HG02763 (cell line): Measurements from ENCODE around the gene GDF9.
"Not testable (repeated sequence)": the region's sequence is repeated elsewhere in the genome, so short reads cannot be mapped to it uniquely, and the experiment has no call there.

Source experiments
- ATAC-seq: cut with Tn5 transposase; IDR thresholded peaks from one replicate; pipeline ENCODE4 v1.9.1; 2021; ENCODE audit warnings: mild to moderate bottlenecking, moderate library complexity; ENCODE audit not compliant: unreplicated experiment

Gene GDF9

DNA sequence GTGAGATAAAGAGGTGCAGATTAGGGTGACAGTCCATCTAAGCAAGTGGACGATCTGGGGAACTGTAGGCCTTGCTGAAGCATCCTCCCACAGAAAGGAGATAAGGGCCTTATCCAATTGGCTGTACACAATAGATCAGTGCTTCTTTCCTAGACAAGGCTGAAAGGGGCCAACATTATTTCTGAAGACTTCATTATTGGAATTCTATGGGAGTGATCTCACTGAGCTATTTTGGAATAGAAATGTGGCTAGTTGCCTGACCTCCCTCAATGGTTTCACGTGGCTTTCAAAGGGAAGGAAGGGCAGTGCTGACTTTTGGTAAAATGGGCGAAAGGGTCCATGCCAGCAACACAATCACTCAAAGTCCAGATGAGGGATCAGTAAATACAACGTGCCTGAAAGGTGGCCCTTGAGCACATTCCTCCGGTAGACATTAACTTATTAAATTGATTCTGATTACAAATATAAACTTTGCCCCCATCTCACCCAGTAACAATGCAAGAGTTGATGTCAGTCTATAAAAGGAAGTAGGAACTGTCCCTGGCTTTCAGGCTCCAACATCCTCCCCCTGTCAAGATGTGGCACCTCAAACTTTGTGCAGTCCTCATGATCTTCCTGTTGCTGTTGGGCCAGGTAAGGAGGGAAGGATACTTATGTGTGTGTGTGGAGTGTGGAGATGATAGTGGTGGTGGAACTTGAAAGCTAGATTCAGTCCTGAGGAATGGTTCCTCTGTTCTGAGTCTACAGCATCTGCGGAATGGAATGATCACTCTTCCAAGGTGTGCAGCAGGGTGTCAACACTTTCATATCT is 7.1 kb upstream of the GDF9 start, which contains the start of gene LEAP2:
TSS of gene LEAP2 (plus strand) at position 550 of the 811 bp plus-strand sequence. CDS start at position 577, 27 bp downstream.
- no peak for ATAC-seq

DNA sequence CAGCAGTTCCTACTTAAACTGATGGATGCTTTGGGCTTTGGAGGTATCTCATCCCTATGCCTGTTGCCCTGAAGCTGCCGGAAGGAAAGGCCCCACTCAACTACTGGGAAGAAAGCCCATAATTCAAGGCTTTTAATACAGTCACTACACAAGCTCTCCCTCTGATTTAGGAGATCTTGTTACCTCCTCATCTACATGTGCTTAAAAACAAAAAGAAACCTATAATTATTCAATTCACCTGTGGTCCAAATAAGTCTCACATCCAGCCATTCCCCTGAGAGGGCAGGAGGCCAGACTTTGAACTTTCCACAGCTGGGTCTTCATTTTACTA is 6.5 kb upstream of the GDF9 start:
- no peak for ATAC-seq

DNA sequence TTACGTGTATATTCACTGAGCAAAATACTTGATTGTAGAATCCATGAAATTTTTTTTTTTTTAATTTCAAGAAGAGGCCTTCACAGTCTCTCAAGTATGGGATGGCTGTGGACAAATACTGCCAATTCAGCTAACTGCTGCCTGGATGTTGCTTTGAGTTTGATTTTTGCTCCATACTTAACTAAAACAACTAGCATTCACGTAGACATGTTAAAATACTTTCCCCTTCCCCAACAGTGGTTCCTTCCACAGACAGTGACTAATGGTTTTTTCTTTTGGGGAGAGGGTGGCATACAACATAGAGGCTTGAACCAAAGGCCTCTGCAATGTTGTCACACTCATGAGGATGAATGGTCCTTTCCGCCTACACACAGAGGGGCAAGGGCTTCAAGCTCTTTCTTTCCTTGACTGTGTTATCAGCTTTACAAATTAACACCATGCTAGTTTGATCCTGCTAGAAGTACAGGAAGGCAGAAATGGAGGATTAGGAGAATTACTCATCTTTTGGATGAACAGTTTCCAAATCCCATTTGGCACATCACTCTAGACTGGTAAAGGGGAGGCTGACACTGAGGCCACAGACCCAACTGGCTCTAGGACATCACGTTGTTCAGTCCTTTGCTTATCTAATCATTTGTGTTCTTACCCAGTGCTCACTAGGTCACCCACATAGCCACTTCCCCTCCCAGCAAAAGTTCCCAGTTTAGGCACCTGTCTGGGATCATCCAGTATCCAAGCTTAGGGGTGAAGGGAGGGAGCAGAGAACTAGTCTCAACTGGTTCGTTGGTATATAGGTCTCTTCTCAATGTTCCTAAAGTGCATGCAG is 5.4 kb upstream of the GDF9 start:
- ATAC-seq, result no peak

DNA sequence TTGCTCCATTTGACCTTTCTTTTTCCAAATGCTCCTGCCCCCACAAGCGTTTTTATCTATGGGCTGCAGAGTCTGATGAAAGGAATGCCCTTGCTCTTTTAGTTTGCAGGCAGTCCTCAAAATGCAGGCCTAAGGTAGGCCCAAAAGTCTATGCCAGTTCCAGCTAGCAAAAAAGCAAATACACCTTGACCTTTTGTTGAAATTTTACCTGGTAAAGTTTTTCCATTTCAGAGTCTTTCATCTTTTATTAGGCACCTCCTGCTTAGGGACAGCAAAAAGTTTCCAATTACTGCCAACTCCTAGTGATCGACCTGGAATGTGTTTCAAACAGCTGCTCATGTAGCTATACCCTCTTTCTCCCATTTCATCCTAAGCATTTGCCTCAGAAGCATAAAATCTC is 4.5 kb upstream of the GDF9 start:
- no peak for ATAC-seq

DNA sequence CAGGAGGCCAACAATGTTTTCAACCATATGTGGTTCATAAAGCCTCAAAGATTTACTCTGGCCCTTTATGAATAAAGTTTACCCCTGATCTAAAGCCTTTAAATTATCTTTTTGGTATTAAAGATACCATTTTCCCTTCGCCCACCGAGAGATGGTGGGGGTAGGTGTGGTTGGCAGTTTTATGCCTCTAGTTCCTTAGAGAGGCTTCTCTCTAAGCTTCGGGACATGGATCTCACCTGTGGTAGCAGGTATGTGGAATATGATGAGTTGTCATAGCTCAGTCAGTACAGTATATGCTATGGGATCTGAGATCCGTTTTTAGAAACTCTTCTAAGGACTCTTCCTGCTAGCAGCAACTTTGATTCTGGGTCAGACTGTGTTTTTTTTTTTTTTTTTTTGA is 2.5 kb upstream of the GDF9 start:
- no peak for ATAC-seq

DNA sequence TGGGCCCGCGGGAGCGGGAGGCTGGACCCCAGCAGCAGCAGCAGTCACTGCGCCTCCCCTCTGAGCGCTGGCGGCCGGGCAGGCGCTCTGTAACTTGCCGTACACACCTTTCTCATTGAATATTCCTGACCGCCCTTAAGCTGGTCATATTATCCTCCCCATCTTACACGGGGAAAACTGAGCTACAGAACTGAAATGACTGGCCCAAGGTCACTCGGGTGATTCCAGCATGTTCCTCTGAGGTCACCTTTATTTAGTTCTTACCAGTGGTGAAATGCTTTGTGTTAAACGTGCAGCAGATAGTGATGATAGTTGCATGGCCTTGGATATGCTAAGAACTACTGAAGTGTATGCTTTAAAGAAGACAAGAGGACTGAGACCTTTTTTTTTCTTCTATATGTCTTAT is 780 bp upstream of the GDF9 start:
- peak; percentile 3 for ATAC-seq

DNA sequence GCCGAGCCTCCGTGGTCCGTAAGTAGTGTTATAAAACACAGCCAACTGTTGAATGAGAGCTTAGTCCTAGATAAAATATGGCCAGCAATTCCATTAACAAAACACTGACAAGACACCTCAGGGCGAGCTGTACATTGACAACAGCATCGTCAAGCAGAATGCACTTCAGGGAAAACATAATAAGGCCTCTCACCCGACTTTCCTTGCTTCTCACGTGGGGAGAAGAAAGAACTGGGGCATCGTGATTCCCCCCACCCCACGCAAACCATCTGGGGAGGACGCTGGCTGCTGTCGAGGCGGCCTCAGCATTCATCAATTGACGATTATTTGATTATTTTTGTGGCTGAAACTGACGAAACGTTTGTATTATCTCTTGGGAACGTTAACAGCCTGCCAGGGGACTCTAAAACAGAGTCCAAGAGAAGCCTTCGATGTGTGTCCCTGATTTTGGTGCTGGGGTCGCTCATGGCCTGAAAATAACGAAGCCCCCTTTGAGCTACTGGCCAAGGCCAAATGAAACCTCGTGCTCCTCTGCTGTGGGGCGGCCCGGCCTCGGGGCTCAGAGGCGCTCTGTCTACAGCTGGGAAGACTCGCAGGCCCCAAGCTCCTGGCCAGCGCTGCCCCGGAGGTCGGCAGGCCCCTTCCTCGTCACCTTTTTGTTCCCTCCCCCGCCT is 464 bp downstream of the GDF9 start:
- peak; percentile 14 for ATAC-seq

DNA sequence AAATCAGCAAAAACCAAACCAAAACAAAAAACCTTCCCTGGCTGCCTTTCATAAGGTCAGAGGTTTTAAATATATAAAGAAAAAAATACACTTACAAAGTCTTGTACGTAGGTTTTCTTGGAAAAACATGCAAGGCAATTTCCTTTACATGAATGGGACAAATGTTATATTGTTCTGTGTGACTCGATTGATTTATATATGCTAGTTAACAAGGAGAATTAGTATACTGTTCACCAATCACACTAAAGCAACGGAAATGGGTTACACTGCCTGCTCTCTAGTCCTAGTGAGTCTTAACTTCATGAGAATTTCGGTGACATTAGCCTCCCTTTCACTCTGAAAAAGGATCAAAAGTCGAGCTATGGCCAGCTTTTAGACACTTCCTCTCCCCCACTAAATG is 5.5 kb downstream of the GDF9 start:
- no peak for ATAC-seq

DNA sequence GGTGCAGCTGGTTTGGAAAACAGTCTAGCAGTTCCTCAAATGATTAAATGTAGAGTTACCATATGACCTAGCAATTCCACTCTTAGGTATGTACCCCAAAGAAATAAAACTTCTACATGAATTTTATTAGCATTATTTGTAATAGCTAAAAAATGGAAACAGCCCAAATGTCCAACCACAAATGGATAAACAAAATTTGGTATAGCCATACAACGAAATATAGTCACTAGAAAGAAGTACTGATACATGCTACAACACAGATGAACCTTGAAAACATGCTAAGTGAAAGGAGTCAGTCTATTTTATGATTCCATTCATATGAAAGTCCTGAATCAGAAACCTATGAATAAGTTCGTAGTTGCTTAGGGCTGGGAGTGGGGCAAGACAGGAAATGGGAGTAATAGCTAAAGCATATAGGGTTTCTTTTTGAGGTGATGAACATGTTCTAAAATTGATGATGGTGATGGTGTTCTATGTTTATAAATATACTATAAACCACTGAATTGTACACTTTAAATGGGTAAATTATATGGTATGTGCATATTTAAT is 6.3 kb downstream of the GDF9 start:
- ATAC-seq, result no peak

DNA sequence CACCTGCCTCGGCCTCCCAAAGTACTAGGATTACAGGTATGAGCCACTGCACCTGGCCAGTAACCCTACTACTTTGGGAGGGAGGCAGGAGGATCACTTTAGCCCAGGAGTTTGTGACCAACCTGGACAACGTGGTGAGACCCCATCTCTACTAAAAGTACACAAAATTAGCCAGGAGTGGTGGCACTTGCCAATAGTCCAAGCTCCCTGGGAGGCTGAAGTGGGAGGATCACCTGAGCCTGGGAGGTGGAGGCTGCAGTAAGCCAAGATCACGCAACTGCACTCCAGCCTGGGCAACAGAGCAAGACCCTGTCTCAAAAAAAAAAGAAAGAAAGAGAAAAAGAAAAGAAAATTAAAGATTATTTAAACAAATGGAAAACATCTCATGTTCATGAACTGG is 10.3 kb downstream of the GDF9 start:
- no peak for ATAC-seq

DNA sequence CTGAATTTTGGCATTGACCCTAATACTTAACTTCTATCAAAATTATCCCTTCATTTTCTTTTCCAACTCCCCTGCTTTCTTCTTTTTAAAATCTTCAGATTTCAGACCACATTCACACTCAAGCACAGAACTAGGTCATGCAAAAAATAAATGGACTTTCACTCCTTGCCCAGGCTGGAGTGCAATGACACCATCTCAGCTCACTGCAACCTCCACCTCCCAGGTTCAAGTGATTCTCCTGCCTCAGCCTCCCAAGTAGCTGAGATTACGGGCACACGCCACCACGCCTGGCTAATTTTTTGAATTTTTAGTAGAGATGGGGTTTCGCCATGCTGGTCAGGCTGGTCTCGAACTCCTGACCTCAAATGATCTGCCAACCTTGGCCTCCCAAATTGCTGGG is 11.3 kb downstream of the GDF9 start:
- not testable (repeated sequence) for ATAC-seq

DNA sequence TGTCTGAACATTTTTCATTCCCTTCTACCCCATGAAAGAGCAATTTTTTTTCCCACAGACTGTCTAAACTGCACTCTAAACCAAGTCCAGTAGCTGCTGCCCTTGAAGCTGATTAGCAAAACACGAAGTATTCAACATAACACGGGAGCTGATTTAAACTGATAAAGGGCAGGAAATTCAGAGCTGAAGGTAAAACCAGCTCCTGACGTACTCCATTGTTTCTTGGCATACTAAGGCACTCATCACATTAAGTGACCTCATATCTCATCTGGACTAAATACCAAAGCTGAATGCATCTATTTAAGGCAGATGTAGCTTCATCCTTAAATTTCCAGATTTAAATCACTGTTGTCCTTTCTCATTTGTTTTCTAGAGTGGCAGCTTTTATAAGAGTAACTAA is 12.0 kb downstream of the GDF9 start:
- no peak for ATAC-seq

DNA sequence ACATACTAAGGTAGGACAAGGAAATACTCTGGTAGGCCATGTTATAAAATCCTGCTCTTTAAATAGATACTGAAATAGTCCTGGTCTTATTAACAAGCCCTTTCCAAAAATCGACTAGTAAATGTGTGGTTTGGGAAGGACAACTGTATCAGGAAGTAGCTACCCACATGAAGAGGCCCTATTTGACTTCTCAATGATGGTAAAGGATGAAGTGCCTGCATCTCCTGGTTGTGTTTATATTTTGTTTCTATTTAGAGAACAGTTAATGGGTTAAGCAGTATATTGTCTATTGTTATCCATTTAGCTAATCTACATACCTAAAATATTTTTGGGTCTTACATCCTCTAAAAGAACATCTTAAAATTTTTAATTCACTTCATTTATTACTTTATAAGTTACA is 12.5 kb downstream of the GDF9 start:
- ATAC-seq, result no peak

DNA sequence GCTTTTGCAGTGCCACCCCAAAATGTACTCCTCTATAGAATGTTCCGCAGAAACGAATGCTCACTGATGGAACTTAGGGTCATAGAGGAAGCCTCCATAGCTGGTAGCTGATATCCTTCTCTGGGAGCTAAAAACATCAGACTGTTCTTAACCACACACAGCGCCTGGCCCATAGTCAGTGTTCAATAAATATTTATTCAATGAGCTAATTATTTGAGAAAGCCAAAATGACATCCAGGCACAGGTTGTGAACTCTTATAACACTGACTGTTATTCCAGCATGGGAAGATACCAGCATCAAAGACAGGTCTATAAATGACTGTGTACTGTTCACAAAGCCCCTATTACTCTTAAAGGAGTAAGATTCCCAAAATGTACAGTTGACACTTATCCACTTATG is 12.9 kb downstream of the GDF9 start:
- no peak for ATAC-seq

DNA sequence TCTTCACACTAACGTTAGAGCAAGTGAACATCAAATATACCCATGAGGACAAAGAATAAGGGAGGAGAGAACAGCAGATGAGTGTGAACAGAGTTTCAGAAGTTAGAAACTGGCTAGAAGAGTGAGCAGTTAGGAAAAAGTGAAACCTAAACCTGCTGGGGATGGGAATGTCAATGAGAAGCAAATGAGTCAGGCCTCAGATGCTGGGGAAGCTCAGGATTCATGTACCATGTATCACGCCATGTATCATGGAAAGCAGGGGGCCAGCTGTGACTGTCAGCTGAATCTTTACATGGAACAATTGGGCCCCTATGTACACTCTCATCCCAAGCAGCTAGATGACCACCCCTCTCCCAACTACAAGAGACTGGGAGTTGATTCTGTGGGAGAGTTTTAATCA is 16.2 kb downstream of the GDF9 start:
- no peak for ATAC-seq

DNA sequence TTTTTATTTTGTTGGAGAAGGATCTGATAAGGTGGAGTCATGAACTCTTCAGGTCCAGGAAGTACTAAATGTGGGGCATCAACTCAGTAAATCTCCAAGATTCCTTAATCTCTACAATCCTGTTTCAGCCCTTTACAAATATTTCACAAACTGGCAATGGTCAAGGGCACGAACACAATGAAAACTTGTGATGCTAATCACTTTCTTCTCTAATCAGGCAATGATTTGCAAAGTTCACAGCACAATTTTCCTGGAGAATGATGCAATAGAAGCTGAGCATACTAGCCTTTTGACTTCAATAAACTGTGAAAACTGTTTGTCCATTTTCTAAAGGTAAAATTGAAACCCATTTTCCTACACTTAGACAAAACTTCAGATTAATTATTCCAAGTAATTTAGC is 16.9 kb downstream of the GDF9 start:
- no peak for ATAC-seq

DNA sequence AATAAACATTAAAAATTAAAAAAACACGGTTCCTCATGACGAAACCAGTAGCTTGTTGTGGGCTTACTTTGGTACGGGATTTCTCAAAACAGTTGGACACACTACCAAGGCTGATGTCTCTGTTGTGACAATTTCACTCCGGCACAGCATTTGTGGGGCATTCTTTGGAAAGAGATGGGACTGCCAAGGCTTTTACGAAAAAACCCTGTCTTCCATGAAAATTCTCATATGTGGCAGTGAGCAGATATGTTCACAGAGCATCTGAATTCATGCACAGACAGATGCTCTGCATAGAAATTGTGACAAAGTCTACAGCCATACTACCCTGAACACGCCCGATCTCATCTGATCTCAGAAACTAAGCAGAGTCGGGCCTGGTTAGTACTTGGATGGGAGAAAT is 18.0 kb downstream of the GDF9 start:
- ATAC-seq, result no peak

DNA sequence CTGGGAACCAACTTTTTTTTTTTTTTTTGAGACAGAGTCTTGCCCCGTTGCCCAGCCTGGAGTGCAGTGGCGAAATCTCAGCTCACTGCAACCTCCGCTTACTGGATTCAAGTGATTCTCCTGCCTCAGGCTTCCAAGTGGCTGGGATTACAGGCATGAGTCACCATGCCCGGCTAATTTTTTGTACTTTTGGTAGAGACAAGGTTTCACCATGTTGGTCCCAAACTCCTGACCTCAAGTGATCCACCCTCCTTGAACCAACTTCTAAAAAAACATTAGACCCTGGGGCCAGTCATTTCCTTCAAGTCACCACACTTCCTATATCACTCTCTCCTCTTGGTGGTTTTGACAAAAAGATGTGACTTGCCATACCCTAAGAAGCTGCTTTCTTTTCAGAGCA is 25.0 kb downstream of the GDF9 start:
- no peak for ATAC-seq

DNA sequence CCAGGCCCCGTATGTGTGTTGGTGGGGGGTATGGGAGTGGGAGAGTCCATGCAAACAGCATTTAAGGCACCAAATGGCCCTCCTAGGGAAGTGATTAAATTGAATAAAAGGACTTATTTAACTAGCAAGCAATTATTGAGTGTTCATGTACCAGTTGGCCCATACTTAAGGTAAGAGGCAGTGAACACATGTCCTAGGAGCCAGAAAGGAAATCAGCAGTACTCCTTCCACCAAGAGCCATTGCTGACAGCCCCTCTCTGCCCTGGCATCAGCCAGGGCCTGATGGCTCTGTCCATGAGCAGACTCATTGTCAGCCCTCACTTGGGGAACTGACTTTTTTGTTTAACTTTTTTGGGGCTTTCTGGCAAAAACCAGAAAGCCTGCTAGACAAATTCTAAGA is 25.4 kb downstream of the GDF9 start:
- no peak for ATAC-seq

DNA sequence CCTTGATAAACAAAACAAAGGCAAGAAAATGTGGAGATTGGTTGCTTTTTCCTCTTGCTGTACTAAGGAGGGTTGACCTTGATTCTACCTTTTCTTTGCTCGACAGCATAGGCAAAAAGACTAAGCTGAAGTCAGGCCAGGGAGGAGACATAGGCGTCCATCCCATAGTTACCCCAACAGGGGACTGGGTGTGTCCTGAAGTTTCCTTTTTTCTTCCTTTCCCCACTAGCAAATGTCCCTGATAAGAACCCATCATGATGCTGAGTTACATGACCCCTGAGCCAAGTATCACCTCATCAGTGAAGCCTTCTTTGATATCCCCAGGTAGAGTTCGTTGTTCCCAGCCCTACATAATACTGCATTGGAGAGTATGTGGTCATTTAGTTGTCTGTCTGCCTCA is 26.0 kb downstream of the GDF9 start:
- ATAC-seq, result no peak
